ENCODE measurements around the gene KRTAP4-4.

DNA sequence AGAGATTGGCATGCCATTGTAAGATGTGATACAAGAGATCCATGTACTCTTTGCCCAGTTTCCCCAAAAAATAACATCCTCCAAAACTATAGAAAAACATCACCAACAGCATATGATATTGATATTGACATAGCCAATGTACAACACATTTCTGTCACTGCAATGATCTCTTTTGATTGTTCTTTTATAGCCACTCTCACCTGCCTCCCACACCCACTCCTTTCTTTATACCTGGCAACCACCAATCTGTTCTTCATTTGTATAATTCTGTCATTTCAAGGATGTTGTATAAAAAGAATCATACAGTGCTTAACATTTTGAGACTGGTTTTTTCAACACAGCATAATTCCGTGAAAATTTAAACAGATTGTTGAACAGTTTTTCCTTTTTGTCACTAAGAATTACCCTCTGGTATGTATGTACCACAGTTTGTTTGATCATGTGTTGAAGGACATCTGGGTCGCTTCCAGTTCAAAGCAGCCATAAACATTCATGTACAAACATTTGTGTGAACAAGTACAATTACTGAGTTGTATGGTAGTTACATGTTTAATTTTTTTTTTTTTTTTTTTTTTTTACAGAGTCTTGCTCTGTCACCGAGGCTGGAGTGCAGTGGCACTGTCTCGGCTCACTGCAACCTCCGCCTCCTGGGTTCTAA is 39.0 kb upstream of the KRTAP4-4 start:
- TF ChIP-seq YY1 (IDR thresholded peaks at IDR 0.05; ENCODE audit: insufficient read depth, insufficient read length) (no peak), SUZ12 (IDR thresholded peaks at IDR 0.05; ENCODE audit: extremely low read depth, insufficient read depth, insufficient read length) (no peak)

All from NT2/D1 (cell line).